HG03039 (cell line): ENCODE data around the gene ADAMTS20.

Experiments
- ATAC-seq: cut with Tn5 transposase; IDR thresholded peaks from one replicate; pipeline ENCODE4 v1.9.1; 2021; ENCODE audit warnings: mild to moderate bottlenecking, moderate library complexity; ENCODE audit not compliant: unreplicated experiment

Gene ADAMTS20

DNA sequence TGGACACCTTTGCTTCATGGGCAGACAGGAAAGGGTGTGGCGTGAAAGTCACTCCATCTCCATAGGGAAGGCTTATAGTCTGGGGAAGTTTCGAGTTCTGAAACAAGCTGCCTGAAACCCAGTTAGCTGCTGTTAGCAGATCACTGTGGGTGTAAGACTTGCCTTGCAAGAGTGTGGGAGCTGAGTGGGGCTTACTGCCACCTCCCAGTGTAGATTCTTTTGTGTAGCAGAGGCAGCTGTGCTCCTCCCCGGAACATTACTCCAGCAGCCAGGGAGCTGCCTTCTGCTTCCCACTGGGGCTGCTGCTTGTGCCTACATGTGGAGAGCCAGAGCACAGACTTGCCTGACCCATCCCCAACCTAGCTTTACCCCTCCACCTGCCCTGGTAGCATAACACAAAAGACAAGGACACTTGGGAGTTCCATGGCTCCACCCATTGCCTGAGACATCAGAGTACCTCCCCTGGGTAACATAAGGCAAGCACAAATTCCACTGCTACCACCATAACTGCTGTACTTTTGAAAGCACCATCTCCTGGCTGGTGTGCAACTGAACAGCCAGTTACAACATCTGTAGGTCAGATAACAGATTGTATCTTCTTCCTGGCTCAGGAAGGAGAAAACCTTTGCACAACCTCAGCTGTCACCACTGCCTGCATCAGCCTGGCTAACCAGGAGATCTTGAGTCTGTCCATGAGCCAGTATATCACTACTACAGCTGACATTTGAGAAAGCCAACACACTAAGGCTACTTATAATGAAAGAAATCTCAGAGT is 69.5 kb downstream of the ADAMTS20 start:
- no peak for ATAC-seq

DNA sequence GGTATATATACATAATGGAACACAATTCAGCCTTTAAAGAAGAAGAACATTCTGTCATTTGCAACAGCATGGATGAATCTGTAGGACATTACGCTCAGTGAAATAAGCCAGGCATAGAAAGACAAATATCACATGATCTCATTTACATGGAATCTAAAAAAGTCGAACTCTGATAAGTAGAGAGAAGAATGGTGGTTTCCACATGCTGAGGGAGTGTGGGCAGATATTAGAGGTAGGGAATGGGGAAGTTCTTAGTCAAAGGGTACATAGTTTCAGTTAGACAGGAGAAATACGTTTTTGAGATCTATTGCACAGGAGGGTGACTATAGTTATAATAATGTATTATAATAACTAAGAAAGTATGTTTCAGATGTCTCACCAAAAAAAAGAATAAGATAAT is 71.4 kb downstream of the ADAMTS20 start:
- no peak for ATAC-seq

DNA sequence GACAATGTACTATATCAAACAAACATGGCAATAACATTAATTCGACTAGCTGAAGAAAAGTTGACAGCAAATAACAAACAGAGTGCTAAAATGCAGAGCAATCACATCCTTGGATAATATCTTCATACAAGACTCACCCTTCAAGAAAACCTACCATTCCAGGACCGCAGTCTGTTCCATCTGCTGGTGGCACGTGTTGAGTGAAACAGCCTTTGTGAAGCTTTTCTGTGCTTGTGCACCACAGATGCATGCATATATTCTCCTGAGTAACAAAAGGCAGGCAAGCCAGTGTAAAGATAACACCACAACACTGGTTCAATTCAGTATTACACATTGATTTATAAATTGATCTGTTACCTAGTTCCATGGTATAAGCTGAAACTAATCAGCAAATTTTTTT is 89.3 kb downstream of the ADAMTS20 start:
- no peak for ATAC-seq

DNA sequence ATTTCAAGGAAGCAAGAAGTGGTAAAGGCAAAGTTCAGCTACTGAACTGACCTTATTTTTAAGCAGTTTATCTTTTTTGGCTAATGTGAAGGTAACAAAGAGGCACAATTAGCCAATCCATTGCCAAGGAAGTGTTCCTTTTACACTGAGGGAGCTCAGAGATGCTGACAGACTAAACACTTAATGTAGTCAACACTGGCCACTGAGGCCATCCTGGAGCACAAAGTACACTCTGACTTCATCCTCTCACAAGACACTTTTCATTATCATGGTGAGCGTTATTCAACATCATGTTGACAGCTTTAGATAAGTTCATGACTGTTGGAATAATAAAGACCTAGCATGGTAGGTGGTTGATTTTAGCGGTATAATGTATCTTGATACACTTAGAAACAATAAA is 89.9 kb downstream of the ADAMTS20 start:
- ATAC-seq: no peak

DNA sequence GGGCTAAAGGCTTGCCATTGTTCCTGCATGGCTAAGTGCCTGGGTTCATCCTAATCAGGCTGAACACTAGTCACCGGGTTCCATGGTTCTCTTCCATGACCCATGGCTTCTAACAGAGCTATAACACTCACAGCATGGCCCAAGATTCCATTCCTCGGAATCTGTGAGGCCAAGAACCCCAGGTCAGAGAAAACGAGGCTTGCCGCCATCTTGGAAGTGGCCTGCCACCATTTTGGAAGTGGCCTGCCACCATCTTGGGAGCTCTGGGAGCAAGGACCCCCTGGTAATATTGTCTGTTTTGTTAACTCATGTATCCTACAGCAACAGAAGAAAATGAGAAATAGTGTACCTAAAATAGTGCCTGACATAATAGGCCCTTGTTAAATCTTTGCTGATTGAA is 92.7 kb downstream of the ADAMTS20 start:
- no peak for ATAC-seq

DNA sequence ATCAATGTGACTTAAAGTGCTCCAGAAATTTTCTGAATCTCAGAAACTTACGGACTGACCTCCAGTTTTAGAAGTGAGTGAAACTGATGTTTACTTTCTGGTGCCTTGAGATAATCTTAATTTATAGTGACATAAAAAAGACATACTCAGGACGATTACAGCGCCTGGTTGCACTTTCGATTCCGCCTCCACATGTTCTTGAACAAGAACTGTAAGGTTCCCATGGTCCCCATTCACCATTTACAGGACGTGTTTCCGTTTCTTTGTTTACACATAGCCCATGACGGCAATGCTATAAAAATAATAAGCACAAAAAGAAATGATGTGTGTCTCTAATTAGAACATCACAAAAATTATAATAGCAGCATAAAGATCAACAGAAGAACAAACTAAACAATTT is 98.2 kb downstream of the ADAMTS20 start:
- no peak for ATAC-seq

DNA sequence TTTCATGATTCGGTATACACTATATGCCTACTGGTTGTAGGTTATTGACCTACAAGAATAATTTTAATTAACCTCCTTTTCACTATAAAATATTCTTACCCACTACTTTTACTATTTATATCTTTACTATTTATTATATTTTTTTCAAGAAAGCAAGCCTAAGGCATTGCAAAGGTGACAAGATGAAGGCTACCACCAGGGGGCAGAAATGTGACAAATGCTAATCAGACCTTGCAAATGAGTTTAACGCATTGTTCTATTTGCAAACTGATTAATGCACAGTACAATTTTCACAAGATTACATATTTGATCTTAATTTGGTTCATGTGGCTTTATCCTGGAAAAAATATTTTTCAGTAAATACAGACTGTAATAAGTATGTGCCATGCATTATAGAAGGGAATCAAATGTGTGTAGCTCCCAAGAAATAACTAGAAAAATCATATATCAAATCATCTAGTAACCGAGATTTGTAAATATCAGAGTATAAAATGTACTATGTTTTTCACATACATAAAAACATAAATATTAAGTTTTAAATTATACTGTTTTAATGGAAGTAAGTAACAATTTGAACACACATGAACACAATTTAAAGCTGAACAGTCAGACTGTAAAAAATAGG is 107.0 kb downstream of the ADAMTS20 start:
- ATAC-seq: peak; percentile 54

DNA sequence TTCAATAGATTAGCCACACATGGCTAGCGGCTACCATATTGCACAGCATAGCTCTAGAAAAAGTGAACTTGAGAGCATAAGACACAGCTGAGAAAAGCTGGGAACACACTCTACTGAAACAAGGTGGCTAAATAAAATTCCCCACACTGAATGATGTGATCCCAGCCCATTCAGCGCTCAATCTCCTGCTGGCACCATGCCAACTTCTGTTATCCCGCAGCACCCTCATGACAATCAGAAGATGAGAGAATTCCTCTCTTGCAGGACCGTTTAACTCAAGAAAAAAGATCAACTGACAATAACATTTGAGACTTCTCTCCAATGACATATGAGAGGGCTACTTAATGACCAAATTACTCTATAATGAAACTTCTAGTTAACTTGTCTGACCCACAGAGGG is 115.4 kb downstream of the ADAMTS20 start:
- ATAC-seq: no peak

DNA sequence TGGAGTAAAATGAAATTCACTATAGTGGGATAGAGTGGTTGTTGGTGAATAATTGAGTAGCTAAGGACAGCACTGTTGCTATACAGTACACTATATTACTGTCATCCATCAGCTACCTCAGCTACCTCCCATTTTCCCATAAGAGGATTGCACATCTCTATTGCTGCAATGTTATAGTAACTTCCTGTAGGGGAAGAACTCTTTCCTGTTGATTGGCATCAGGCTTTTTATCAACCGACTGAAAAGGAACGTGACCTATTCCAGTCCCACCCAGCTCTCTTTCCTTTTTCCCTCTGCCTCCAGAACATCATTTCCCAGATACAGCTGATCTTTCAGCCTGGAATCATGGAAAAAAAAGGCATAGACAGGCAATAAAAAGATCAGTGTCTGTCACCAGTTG is 117.4 kb downstream of the ADAMTS20 start:
- no peak for ATAC-seq

DNA sequence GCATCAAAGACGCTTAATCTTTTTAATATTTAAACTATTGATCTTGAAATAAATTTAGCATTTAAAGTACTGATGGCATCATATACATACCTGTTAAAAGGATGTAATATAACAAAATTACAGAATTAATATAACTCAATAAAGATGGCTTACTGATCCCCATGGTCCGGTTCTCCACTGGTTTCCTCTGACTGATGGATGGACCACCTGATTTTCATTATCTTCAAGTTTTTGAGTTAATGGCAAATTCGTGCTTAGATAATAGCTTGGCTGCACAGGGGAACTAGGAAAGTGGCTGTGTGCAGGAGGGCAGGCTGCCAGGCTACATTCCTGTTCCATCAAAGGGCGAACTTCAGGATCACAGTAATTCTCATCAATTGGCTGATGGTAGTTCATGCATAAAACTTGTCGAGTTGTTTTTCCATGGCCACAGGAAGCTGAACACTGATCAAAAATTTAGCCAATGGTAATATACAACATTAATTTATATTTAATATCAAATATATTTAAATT is 123.9 kb downstream of the ADAMTS20 start:
- ATAC-seq: no peak

DNA sequence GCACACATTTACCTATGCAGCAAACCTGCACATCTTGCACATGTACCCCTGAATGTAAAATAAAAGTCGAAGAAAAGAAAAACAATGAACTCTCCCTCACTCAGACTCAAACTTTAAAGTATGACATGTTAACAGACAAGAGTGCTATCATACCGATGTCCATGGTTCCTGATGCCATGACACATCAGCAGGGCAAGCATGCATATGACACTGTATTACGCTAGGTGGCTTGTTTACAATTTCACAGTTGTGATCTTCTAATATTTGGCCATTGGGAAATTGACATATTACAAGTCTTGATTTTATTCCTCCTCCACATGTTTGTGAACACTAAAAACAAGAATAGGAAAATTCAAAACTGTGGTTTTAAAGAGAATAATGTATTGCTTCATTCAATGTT is 126.6 kb downstream of the ADAMTS20 start:
- no peak for ATAC-seq

DNA sequence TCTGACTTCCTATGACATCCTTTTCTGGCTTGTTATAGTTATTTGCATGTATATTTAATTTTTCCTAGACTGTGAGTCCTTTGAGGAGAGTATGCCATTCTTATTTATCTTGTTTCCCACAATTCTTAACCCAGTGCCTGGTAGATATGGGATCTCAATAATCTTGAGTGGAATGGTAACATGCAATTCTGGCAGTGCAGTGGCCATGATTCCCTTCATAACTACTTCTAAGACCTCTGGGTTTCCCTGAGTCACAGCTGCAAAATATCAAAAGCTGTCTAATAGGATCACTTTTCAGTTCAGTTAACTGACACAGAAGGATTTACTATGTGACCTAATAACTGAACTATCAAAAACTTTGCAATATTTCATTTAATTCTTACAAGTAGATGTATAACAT is 135.0 kb downstream of the ADAMTS20 start:
- ATAC-seq: no peak

DNA sequence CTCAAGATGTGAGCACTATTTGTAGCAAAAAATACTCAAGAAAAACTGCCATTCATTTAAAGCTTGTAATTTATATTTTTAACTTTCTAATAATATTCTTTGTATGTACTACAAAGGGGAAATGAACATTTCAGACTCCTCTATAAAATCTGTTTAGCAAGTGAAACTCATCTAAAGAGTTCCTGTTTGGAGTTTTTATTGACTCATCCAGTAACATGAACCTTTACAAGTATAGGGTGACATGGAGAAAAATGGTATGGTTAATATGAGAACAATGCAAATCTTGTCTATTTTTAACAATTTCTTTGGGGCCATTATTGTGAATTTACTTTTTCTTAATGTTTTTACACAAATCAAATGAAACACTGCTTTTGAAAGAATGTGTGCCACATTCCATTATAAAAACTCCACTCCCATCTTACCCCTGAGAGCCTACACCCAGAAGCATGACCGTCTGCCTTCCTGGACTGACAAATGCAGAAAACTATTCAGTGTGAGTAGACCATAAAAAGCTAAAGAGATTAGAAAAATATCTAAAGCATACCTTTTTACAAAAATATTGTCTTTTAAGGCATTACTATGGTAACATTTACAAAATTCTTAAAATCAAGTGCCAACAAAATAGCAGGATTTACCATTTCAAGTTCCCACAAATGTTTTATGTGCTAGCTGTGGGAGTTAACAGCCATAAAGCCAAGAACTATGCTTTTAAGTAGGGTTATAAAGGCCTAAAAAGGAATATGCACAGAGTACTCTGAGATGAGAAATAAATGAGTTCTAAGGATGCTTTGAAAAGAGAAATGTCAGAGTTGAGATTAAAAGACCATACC is 144.0 kb downstream of the ADAMTS20 start:
- ATAC-seq: peak; percentile 84

DNA sequence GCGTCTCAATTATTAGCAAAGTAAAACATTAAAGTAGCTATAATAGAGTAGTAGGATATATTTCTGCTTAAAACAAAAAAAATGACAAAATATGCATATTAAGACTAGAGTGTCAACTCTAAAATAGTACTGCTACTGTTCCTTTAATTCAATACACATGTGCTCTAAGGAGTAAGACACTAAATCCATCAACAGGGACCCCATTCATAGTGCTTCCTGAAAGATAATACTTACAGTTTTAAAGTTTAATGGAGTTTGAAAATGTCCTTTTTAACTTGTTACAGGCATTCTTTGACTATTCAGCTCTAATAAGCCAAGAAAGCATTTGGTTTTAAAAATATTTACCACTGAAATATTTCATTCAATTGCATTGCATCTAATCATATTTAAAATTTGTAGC is 145.2 kb downstream of the ADAMTS20 start:
- ATAC-seq: no peak

DNA sequence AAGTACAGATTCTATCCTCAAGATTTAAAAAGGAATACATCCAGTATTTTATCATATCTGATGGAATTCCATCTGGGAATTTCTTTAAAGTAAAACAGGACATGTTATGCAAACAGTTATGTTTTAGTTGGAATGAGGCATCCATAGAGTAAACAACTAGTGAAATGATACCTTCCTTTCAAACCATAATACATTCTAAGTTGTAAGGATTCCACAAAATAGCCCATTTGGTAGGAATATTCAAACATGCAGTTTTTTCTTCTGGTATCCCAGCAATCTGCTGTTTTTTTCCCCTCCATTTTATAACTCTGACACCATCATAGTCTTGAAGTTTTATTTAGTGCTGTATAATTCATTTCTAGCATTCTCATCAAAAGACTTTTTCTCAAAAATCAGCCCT is 149.6 kb downstream of the ADAMTS20 start:
- no peak for ATAC-seq

DNA sequence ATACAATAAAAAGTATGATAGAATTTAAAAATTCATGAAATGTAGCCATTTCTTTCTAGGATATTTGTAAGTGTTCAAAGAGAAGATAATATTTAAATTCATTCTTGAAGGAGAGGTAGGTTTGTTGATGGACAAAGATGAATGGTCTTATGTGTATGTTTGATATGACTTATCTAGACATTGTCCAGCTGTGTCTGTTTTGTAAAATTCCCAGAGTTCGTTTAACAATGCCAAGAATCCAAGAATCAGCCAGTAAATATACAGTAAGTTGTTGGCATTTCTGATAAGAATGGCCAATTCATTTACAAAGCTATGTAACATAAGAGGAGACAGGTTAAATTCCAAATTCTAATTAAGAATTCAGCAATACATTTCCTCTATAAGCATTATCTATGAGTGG is 150.9 kb downstream of the ADAMTS20 start:
- no peak for ATAC-seq

DNA sequence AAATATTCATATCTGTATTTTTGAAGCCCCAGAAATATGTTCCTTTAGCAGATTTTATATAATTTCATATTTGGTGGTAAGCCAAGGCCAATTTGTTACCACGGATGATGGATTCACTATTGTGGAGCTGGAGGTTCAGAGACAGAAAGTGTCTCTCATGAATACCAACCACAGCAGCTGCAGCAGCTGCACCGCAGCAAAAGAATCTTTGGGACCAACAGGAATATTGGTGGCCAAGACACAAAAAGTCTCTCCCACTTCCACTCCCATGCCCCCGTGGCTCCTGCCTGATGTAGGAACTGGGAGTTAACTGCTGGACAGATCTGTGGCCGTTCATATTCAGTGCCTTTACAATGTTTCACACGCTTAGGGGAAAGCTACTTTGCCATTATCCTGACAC is 155.3 kb downstream of the ADAMTS20 start:
- no peak for ATAC-seq

DNA sequence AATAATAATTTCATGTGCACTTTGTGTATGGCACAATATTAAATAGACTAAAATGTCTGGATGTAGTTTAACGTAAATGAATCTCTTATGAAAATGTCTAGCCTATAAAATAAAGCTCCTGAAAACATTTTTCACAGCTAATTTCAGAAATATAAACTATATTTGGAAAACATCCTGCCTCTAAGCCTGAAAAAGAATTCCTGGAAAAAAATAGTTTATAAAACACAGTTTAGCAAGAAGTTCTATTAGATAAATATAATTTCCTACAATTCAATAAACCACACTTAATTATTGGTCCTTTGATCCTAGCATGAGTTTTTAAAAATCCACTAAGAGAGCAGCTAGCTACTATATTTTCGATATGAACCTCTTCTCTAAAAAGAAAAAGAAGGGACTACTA is 159.9 kb downstream of the ADAMTS20 start:
- no peak for ATAC-seq

DNA sequence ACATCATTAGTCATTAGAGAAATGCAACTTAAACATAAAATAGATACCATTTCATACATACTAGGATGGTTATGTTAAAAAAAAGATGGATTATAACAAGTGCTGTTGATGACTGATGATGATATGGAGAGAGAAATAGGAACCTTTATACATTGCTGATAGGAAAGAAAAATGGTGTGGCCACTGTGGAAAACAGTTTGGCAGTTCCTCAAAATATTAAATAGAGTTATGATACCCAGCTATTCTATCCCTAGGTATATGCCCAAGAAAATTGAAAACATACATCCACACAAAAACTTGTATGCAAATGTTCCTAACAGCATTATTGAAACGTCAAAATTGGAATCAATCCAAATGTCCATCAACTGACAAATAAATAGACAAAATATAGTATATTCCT is 170.1 kb downstream of the ADAMTS20 start:
- ATAC-seq: no peak

DNA sequence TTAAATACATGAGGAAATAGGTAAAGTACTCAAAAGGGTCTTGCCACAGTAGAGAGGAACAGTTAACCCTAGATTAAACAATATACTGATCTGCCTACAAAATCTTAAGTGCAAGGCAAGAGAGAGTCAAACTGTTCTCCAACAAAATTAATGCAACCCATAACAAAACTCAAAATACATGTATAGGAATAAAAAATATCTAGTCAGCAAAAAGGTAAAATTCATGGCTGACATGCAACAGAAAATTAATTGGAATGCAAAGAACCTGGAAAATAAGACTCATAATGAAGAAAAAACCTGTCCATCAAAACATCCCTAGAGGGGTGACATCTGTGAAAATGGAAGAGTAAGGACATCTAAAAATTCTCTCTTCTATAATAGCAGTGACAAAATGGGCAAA is 173.6 kb downstream of the ADAMTS20 start:
- ATAC-seq: no peak

DNA sequence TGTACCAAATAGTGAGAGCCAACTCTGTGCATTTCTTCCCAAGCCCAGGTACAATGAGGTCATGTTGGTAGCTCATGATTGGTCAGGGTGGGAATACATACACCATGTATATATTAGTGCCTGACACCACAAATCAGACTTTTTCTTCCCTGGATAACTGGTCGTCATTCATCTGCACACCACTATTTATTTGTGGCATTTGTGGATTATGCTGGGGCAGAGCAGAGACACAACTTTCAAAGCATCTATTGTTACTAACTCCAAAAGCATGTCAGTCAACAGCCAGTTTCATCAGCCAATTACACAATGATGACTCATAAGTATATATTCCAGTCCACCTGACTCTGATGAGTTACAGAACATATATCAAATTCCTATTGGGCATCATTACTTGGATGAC is 181.7 kb downstream of the ADAMTS20 start:
- ATAC-seq: no peak
